Measurements from ENCODE around the gene PLEKHH2. TPM values are rescaled to one million over a fixed set of nuclear protein-coding genes. Genes with fewer than 3 reads are reported as not detected.

The PLEKHH2 gene
- total and polyA plus RNA-seq, 2 experiments from 2014 or later = 5.4 to 6.7 TPM

- Histone ChIP-seq H3K9me2 (ENCODE audit: insufficient read depth) (no peaks in the 10 kb centered on the region), H4K20me1 (replicated peaks; ENCODE audit: insufficient read depth) (no peaks in the 10 kb centered on the region), H3K27me3 (ENCODE audit: insufficient read depth) (no peaks in the 10 kb centered on the region), H3K36me3 (ENCODE audit: insufficient read depth) (no peaks in the 10 kb centered on the region), H3K4me3 (no peak overlapping the region), H3K27ac (ENCODE audit: low read depth) (no peak overlapping the region), H3K4me2 (no peak overlapping the region), H3F3A (replicated peaks; ENCODE audit: low read depth) (no peaks in the 10 kb centered on the region), H3K79me2 (replicated peaks; ENCODE audit: insufficient read depth) (no peaks in the 10 kb centered on the region), H2AFZ (no peak overlapping the region), H3K4me1 (ENCODE audit: insufficient read depth) (no peaks in the 10 kb centered on the region)
- TF ChIP-seq CTCF (conservative IDR thresholded peaks at IDR 0.05; ENCODE audit: low read depth in 2 of 2) = no peak
- no peak for TF ChIP-seq ZNF331 (CRISPR knock-in tag; IDR thresholded peaks at IDR 0.05; ENCODE audit: low read depth)
- no peak for TF ChIP-seq ZNF462 (CRISPR knock-in tag; IDR thresholded peaks at IDR 0.05)
- TF ChIP-seq ZNF114 (CRISPR knock-in tag; IDR thresholded peaks at IDR 0.05) = no peak
- TF ChIP-seq JUNB (IDR thresholded peaks at IDR 0.05; ENCODE audit: unreplicated experiment) = no peak
- no peak for TF ChIP-seq NANOG (IDR thresholded peaks at IDR 0.05; ENCODE audit: borderline replicate concordance)
- TF ChIP-seq STAT1 (IDR thresholded peaks at IDR 0.05; ENCODE audit: unreplicated experiment) = no peak
- H3K27me3 Mint-ChIP-seq (ENCODE audit: insufficient read depth, low read depth, poor library complexity) = no peaks in the 10 kb centered on the region
- H3K27ac Mint-ChIP-seq = no peak overlapping the region
- peaks cover 4% of the 10 kb centered on the region; the same call in 2 of the 3 replicates for H3K4me1 Mint-ChIP-seq
- DNase-seq (ENCODE audit: low spot score) (no peak), ATAC-seq (no peak)
- H3K9me3 Mint-ChIP-seq = no peaks in the 10 kb centered on the region
- no peaks in the 10 kb centered on the region for H3K36me3 Mint-ChIP-seq (ENCODE audit: low read depth)
- H3K4me3 Mint-ChIP-seq = no peak overlapping the region
Observed at GRCh38 chr2:43764086-43764705, 127.1 kb downstream of the PLEKHH2 start.
